IPS-15b (cell line): ENCODE measurements around the gene TRAPPC2L.
"Not testable (repeated sequence)": the region's sequence is repeated elsewhere in the genome, so short reads cannot be mapped to it uniquely, and the experiment has no call there.

Experiments used
- H3K27me3 ChIP-seq: one replicate; pipeline ENCODE4 v1.6.1; 2013; ENCODE audit warnings: low read length; ENCODE audit not compliant: control insufficient read depth, insufficient read depth
- H3K36me3 ChIP-seq: one replicate; pipeline ENCODE4 v1.6.1; 2013; ENCODE audit warnings: low read length; ENCODE audit not compliant: control insufficient read depth, insufficient read depth
- H3K4me1 ChIP-seq: one replicate; pipeline ENCODE4 v1.6.1; 2013; ENCODE audit warnings: mild to moderate bottlenecking, low read length; ENCODE audit not compliant: control insufficient read depth, insufficient read depth
- H3K4me3 ChIP-seq: one replicate; pipeline ENCODE4 v1.5.1; 2013; ENCODE audit warnings: low read depth, low read length
- H3K9ac ChIP-seq: one replicate; pipeline ENCODE4 v1.6.1; 2013; ENCODE audit warnings: low read depth, mild to moderate bottlenecking, low read length
- H3K9me3 ChIP-seq: one replicate; pipeline ENCODE4 v1.6.1; 2013; ENCODE audit warnings: mild to moderate bottlenecking, low read length; ENCODE audit not compliant: control insufficient read depth, insufficient read depth

Gene TRAPPC2L

GRCh38 chr16:88893127-88893968, 36.4 kb downstream of the TRAPPC2L start:
- Histone ChIP-seq H3K9me3 (no peaks in the 10 kb centered on the region), H3K36me3 (no peaks in the 10 kb centered on the region), H3K4me3 (no peak overlapping the region), H3K27me3 (no peaks in the 10 kb centered on the region), H3K9ac (no peak overlapping the region), H3K4me1 (no peaks in the 10 kb centered on the region)

DNA sequence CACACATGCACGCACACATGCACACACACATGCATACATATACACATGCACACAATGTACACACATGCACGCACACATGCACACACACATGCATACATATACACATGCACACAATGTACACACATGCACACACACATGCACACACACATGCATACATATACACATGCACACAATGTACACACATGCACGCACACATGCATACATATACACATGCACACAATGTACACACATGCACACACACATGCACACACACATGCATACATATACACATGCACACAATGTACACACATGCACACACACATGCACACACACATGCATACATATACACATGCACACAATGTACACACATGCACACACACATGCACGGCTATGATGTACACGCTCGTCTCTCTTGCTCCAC, 37.3 kb downstream of the TRAPPC2L start:
- H3K4me1 ChIP-seq, H3K9me3 ChIP-seq, H3K9ac ChIP-seq, H3K36me3 ChIP-seq, H3K27me3 ChIP-seq, H3K4me3 ChIP-seq: not testable (repeated sequence)

DNA sequence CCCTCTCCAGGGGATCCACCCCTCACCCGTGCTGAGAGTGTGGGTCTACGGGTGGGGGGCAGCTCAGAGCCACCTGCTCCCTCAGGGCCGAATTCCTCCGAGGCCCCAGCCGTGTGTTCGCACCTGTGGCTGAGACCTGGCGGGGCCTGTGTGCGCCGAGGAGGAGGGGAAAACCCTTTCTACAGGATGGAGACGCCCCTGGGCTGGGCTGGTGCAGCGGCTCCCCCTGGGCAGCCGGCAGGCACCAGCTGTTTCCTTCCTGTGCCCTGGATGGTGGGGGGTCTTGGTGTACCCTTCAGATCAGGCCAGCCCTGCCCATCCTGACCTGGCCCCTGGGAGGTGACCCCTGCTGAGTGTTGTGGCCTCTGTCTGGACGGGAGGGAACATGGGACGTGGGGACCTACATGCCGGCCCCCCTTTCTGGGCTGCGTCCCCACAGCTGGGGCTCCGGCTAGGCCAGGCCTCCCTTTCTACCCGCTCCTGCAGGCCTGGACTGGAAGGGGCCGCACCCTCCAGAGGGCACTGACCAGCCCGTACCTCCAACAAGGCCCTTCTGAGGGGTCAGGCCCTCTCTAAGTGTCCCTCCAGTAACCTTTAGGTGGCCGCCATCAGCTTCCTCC, 37.9 kb downstream of the TRAPPC2L start:
- Histone ChIP-seq H3K9me3 (no peaks in the 10 kb centered on the region), H3K4me3 (no peak overlapping the region), H3K27me3 (no peaks in the 10 kb centered on the region), H3K9ac (no peak overlapping the region), H3K4me1 (no peaks in the 10 kb centered on the region), H3K36me3 (no peaks in the 10 kb centered on the region)

DNA sequence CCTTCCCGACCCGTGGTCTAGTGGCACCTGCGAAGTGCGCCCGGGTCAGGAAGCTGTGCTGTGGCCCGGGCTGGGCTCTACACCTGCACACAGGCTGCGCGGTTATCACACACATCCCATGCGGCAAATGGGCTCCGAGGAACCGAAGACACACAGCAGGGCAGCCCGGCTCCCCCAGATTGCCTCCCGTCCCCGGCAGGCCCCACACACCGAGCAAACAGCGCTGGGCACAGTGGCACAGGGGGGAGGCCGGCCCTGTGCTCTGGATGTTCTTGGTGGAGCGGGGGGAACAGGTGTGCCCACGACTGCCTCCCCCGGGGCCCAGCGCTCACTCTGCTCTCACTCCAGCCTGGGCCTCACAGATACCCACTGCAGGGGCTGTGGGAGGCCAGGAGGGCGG, 38.4 kb downstream of the TRAPPC2L start:
- H3K4me3 ChIP-seq: no peak overlapping the region
- H3K36me3 ChIP-seq: no peaks in the 10 kb centered on the region
- H3K9me3 ChIP-seq: no peaks in the 10 kb centered on the region
- H3K4me1 ChIP-seq: no peaks in the 10 kb centered on the region
- H3K9ac ChIP-seq: no peak overlapping the region
- no peaks in the 10 kb centered on the region for H3K27me3 ChIP-seq

DNA sequence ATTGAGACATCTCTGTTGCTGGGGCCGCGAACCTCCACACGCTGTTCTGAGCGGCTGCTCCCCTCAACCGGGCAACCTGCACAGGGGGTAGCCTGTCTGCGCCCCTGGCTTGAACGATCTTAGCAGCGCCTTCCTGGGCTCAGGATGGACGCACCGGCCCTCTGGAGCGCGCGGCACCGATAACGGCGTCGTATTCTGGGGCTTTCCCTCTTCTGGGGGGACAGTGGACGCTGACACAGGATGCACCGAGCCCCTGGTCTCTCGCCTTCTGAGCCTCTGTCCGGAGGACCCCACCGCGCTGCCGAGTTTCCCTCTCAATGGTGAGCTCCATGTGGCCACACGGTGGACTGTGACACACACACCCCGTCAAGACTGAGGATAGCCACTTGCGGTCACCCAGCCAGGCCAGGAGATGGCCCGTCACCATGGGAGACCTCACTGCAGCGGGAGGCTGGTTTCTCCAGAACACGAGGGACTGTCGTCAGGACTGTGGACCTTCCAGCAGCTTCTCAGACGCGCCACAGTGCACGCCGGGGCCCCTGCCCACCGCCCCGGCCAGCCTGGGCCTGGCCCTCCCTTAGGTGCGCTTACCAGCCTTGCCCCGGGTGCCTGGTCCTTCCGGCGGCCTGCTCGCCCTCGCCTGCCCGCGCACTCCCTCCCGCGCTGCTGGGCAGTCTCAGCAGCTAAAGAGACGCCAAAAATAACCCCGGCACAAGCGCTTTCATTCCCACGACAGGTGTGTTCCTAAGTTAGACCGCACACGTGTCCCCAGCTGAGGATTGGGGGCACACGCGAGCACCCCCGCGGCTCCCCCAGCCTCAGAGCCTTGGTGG, 39.5 kb downstream of the TRAPPC2L start:
- no peaks in the 10 kb centered on the region for H3K9me3 ChIP-seq
- no peak overlapping the region for H3K4me3 ChIP-seq
- H3K27me3 ChIP-seq: no peaks in the 10 kb centered on the region
- no peak overlapping the region for H3K9ac ChIP-seq
- H3K4me1 ChIP-seq: no peaks in the 10 kb centered on the region
- no peaks in the 10 kb centered on the region for H3K36me3 ChIP-seq

DNA sequence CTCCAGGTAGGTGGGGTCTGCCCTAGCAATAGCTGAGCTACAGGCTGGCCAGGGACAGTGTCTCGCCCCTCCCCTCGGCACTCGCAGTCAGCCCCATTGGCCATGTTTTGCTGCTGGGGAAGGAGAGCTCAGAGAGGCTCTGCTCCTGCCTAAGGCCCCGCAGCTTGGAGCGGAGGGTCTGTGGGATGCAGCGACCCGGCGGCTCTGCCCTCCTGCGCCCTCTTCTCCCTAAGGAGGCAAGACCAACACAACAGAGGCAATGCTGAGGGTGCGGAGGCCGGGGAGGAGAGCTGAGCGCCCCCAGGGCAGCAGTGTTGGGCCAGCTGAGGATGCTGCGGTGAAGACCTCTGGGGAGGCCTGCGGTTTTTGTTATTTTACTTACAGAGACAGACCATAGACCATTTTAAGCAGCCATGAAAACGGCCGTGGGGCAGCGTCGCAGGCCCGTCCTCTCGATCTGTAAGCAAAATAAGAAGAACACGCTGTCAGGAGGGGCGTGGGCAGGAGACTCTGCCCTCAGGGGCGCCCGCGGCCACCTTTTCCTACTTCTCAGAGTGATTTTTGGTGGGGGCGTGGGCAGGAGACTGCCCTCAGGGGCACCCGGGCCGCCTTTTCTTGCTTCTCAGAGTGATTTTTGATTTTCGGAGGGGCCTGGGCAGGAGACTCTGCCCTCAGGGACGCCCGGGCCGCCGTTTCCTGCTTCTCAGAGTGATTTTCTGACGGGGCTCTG, 40.9 kb downstream of the TRAPPC2L start:
- Histone ChIP-seq H3K9ac (no peak overlapping the region), H3K4me3 (no peak overlapping the region), H3K4me1 (no peaks in the 10 kb centered on the region), H3K36me3 (no peaks in the 10 kb centered on the region), H3K9me3 (no peaks in the 10 kb centered on the region), H3K27me3 (no peaks in the 10 kb centered on the region)

- H3K9ac ChIP-seq: no peak overlapping the region
- H3K4me3 ChIP-seq: no peak overlapping the region
- H3K36me3 ChIP-seq: no peaks in the 10 kb centered on the region
- H3K9me3 ChIP-seq: no peaks in the 10 kb centered on the region
- no peaks in the 10 kb centered on the region for H3K27me3 ChIP-seq
- H3K4me1 ChIP-seq: no peaks in the 10 kb centered on the region
Observed at GRCh38 chr16:88899901-88900661, 43.2 kb downstream of the TRAPPC2L start.

- H3K4me1 ChIP-seq: no peaks in the 10 kb centered on the region
- no peak overlapping the region for H3K9ac ChIP-seq
- no peaks in the 10 kb centered on the region for H3K27me3 ChIP-seq
- H3K36me3 ChIP-seq: no peaks in the 10 kb centered on the region
- H3K9me3 ChIP-seq: no peaks in the 10 kb centered on the region
- no peak overlapping the region for H3K4me3 ChIP-seq
Observed at GRCh38 chr16:88900662-88901052, 43.7 kb downstream of the TRAPPC2L start.

DNA sequence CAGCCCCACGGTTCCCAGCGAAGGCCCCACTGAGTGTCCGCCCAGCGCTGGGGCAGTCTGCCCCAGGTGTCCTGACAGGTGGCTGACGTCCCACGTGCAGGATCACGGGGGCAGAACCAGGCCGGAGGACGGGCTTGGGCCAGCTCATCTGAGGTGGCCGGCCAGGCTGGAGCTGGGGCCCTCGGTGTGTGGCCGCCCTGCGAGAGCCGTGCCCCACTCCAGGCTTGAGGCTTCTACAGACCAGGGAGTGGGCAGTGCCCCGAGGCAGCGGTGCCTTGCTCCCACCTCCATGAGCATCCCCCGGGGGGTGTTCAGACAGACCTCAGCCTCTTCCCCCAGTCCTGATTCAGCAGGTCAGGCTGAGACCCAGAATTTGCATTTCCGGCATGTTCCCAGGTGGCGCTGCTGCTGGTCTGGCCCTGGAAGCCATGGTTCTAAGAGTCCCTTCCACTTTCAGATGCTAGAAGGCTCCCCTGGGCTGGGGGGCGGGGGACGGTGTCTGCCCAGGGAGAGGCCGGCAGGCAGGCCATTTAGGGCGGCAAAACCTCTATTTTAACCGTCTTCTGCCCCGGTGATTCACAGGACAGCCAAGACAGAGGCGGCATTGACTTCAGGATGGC, 44.9 kb downstream of the TRAPPC2L start:
- Histone ChIP-seq H3K36me3 (no peaks in the 10 kb centered on the region), H3K4me1 (no peaks in the 10 kb centered on the region), H3K27me3 (no peaks in the 10 kb centered on the region), H3K9me3 (no peaks in the 10 kb centered on the region), H3K4me3 (no peak overlapping the region), H3K9ac (no peak overlapping the region)

- Histone ChIP-seq H3K27me3 (no peaks in the 10 kb centered on the region), H3K9me3 (no peaks in the 10 kb centered on the region), H3K4me3 (no peak overlapping the region), H3K36me3 (no peaks in the 10 kb centered on the region), H3K4me1 (no peaks in the 10 kb centered on the region), H3K9ac (no peak overlapping the region)
Observed at GRCh38 chr16:88902744-88903143, 45.8 kb downstream of the TRAPPC2L start.
